ENCODE measurements around the gene RPL10. TPM values are rescaled to one million over a fixed set of nuclear protein-coding genes. Genes with fewer than 3 reads are reported as not detected.

The RPL10 gene
- total and polyA plus RNA-seq, 11 donors, result 1,381 to 5,995 (median 2,140) TPM

DNA sequence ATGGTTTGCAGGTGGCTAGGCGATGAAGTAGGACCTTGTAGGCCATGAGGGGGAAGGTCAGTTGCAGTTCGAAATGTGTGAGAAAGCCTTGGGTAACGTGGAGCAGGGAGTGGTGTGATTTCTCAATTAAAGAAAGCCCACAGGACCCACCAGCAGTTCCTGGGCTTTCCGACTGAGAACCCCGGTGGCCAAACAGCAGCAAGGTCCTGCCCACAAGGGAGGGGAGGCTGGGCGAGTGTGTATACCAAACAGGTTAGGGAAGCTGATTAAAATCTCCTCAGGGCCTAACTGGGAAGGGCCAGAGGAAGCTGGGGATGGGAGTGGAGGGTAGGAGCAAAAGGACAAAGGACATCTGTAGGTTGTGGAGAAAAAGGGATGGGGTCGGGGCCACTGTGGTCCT is 32.7 kb downstream of the RPL10 start:
- Histone ChIP-seq H3K4me3 (peak overlapping the region in 1 of 12 donors; percentile 16), H3K27me3 (no peaks in the 10 kb centered on the region), H3K27ac (peak overlapping the region in 5 of 12 donors; percentile 10 to 84 (median 39)), H3K4me1 (peaks cover 0 to 28% (median 7%) of the 10 kb centered on the region in 12 donors), H3K36me3 (peaks cover 0 to 24% (median 6%) of the 10 kb centered on the region in 9 donors), H3K9me3 (no peaks in the 10 kb centered on the region)
- no peak for TF ChIP-seq POLR2A (IDR thresholded peaks at IDR 0.05)
- TF ChIP-seq, protein P1, sequence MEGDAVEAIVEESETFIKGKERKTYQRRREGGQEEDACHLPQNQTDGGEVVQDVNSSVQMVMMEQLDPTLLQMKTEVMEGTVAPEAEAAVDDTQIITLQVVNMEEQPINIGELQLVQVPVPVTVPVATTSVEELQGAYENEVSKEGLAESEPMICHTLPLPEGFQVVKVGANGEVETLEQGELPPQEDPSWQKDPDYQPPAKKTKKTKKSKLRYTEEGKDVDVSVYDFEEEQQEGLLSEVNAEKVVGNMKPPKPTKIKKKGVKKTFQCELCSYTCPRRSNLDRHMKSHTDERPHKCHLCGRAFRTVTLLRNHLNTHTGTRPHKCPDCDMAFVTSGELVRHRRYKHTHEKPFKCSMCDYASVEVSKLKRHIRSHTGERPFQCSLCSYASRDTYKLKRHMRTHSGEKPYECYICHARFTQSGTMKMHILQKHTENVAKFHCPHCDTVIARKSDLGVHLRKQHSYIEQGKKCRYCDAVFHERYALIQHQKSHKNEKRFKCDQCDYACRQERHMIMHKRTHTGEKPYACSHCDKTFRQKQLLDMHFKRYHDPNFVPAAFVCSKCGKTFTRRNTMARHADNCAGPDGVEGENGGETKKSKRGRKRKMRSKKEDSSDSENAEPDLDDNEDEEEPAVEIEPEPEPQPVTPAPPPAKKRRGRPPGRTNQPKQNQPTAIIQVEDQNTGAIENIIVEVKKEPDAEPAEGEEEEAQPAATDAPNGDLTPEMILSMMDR (IDR thresholded peaks at IDR 0.05), result no peak
- ATAC-seq (no peak), DNase-seq (peak in 1 of 5 donors; percentile 16)
- 60 to 70% (median 65%) methylated on average over 7 of the region's 7 CpGs for WGBS, 4 donors
- intact Hi-C loops (cut with DNase I), result loop anchor here in 1 of 10 donors (10.0 kb wide), 1 partner anchor 56 kb away; the partner anchor contains the start of genes EMD and FLNA

GRCh38 chrX:154431341-154431740 is 33.2 kb downstream of the RPL10 start:
- 65 to 73% (median 67%) methylated on average over 5 of the region's 5 CpGs for WGBS, 4 donors
- DNase-seq, result peak in 3 of 5 donors; percentile 35 to 54 (median 40)
- Histone ChIP-seq H3K9me3 (no peaks in the 10 kb centered on the region), H3K27ac (peak overlapping the region in 2 of 12 donors; percentile 35 to 84), H3K36me3 (peaks cover 0 to 24% (median 6%) of the 10 kb centered on the region in 9 donors), H3K4me1 (peaks cover 0 to 30% (median 8%) of the 10 kb centered on the region in 12 donors), H3K27me3 (no peaks in the 10 kb centered on the region), H3K4me3 (peak overlapping the region in 1 of 12 donors; percentile 16)
- no peak for TF ChIP-seq POLR2A (IDR thresholded peaks at IDR 0.05)
- TF ChIP-seq, protein P1 (IDR thresholded peaks at IDR 0.05), result no peak
- peak in 1 of 4 donors; percentile 17 for ATAC-seq
- intact Hi-C loops (cut with DNase I), result loop anchor here in 1 of 10 donors (10.0 kb wide), 1 partner anchor 57 kb away; the partner anchor contains the start of genes EMD and FLNA

DNA sequence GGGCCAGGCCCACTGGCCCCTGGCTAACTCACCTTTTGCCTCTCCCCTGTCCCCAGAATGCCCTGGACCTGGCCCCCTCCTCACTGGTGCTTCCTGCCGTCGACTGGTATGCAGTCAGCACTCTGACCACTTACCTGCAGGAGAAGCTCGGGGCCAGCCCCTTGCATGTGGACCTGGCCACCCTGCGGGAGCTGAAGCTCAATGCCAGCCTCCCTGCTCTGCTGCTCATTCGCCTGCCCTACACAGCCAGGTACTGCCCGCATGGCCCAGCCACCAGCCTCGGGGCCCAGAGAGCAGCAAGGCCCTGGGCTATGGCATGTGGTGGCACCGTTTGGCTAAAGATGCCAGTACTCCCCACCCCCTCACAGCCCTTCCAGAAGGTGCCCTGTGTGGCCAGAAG is 34.0 kb downstream of the RPL10 start:
- intact Hi-C loops (cut with DNase I), result loop anchor here in 1 of 10 donors (10.0 kb wide), 1 partner anchor 57 kb away; the partner anchor contains the start of genes EMD and FLNA
- H3K9me3 ChIP-seq, result no peaks in the 10 kb centered on the region
- peak overlapping the region in 1 of 12 donors; percentile 84 for H3K27ac ChIP-seq
- 80 to 90% (median 89%) methylated on average over 2 to 8 of the region's 8 CpGs for WGBS, 4 donors
- H3K4me3 ChIP-seq, result no peak overlapping the region
- H3K4me1 ChIP-seq, result peaks cover 0 to 29% (median 9%) of the 10 kb centered on the region in 12 donors
- H3K36me3 ChIP-seq, result peaks cover 0 to 24% (median 6%) of the 10 kb centered on the region in 9 donors
- no peak for TF ChIP-seq POLR2A (IDR thresholded peaks at IDR 0.05)
- TF ChIP-seq, protein P1 (IDR thresholded peaks at IDR 0.05), result no peak
- no peaks in the 10 kb centered on the region for H3K27me3 ChIP-seq
- DNase-seq (peak in 1 of 5 donors; percentile 16), ATAC-seq (no peak)

DNA sequence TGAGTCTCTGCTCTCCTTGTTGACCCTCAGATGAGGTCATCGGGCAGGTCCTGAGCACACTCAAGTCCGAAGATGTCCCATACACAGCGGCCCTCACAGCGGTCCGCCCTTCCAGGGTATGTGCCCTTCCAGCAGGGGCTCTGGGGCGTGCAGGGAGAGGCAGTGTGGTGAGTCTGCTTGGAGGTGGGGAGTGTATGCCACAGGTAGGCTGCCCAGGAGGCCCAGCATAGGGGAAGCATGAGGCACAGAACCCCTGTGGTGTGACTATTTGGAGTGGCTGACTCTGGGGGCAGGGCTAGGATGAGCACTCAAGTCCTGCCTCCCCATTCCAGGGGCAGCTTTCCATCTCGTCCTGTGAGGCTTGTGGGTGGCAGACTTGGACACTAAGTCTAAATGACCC is 35.4 kb downstream of the RPL10 start:
- ATAC-seq (no peak), DNase-seq (peak in 1 of 5 donors; percentile 2)
- no peaks in the 10 kb centered on the region for H3K27me3 ChIP-seq
- intact Hi-C loops (cut with DNase I), result loop anchor here in 1 of 10 donors (10.0 kb wide), 1 partner anchor 59 kb away; the partner anchor contains the start of genes EMD and FLNA
- TF ChIP-seq POLR2A (IDR thresholded peaks at IDR 0.05), result no peak
- TF ChIP-seq, protein P1 (IDR thresholded peaks at IDR 0.05), result no peak
- H3K9me3 ChIP-seq, result no peaks in the 10 kb centered on the region
- H3K4me3 ChIP-seq, result no peak overlapping the region
- H3K36me3 ChIP-seq, result peaks cover 0 to 24% (median 6%) of the 10 kb centered on the region in 9 donors
- H3K27ac ChIP-seq, result no peak overlapping the region
- WGBS, 4 donors, result 74 to 92% (median 86%) methylated on average over 7 of the region's 7 CpGs
- H3K4me1 ChIP-seq, result peaks cover 0 to 30% (median 10%) of the 10 kb centered on the region in 12 donors

Data from heart left ventricle (tissue), 16 donors.